WI38 (cell line): ENCODE measurements around the gene ELOVL4.

Experiments
- H3K4me3 ChIP-seq: 2 replicates; pipeline ENCODE4 v1.5.1; 2011; ENCODE audit warnings: low read depth, mild to moderate bottlenecking, control low read depth, low read length
- TF ChIP-seq, protein P1 (sequence below): IDR thresholded peaks from 2 replicates; pipeline ENCODE4 v1.5.1; 2012; ENCODE audit warnings: low read depth, mild to moderate bottlenecking, control low read depth, low read length

Gene ELOVL4

GRCh38 chr6:79868098-79868722 lies 79.1 kb downstream of the ELOVL4 start:
- TF ChIP-seq, protein P1, sequence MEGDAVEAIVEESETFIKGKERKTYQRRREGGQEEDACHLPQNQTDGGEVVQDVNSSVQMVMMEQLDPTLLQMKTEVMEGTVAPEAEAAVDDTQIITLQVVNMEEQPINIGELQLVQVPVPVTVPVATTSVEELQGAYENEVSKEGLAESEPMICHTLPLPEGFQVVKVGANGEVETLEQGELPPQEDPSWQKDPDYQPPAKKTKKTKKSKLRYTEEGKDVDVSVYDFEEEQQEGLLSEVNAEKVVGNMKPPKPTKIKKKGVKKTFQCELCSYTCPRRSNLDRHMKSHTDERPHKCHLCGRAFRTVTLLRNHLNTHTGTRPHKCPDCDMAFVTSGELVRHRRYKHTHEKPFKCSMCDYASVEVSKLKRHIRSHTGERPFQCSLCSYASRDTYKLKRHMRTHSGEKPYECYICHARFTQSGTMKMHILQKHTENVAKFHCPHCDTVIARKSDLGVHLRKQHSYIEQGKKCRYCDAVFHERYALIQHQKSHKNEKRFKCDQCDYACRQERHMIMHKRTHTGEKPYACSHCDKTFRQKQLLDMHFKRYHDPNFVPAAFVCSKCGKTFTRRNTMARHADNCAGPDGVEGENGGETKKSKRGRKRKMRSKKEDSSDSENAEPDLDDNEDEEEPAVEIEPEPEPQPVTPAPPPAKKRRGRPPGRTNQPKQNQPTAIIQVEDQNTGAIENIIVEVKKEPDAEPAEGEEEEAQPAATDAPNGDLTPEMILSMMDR: peak; percentile 48
- H3K4me3 ChIP-seq: peak overlapping the region; percentile 50
